Activated CD8-positive, alpha-beta memory T cell treated with anti-CD3 and anti-CD28 coated beads for 1 hour (primary cell): ENCODE results near the gene SND1.

ENCODE experiments used
- DNase-seq, 2 donors: peaks; one replicate each; pipeline ENCODE4 v3.0.0-alpha.2; 2020; ENCODE audit warnings: low read depth in 1 of 2; ENCODE audit errors: extremely low read depth in 1 of 2

Gene SND1

DNA sequence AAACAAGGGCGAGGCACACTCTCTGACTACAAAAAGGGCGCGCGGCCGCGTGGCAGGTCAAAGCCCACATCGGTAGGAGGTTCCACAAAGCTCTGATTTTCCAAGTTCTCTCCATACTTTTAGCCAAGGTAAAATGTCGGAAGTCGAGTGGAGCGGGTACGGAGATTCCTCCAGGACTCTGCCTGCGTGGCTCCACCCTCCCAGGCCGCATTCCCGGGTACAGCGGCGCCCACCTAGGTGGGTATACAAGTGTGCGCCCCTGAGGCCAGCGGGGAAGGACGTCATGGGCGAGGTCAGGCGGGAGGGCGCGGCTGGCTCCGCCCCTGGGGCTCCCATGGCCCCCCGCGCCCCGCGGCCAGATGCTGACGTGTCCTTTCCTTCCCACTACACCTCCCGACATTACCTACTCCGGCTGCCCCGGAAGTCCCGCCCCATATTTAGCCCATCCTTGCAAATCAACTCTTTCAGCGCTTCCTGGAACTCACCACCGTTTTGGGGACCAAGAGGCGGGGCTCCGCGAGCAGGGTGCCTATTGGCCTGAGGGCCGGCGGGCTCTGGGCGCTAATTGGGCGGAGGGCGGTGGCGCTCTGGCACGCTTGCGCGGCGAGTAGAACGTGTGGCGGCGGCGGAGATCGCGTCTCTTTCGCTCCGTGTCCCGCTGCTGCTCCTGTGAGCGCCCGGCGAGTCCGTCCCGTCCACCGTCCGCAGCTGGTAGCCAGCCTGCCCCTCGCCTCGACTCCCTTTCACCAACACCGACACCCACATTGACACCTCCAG lies at the start of gene SND1:
TSS of gene SND1 (plus strand) at position 639 of the 777 bp plus-strand sequence. CDS start 180 bp downstream, outside the sequence.
- peak; percentile 96 for DNase-seq

DNA sequence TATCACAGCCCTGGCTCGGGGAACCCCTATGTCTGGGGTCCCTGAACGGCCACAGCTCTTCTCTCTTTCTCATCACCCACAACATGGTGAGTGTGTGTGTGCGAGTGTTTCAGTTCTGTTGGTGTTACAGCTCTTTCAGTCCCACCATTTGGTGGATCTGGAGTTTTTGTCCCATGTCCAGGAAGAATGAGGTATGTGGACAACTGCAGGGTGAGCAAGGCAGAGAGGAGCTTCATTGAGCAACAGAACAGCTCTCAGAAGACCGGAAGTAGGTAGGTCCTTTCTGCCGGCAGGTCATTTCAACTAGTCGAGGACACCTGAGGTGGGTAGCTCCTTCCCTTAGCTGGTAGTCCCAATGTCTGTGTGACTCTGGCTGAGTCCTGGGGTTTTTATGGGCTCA lies 43.5 kb upstream of the SND1 start:
- DNase-seq, result no peak

DNA sequence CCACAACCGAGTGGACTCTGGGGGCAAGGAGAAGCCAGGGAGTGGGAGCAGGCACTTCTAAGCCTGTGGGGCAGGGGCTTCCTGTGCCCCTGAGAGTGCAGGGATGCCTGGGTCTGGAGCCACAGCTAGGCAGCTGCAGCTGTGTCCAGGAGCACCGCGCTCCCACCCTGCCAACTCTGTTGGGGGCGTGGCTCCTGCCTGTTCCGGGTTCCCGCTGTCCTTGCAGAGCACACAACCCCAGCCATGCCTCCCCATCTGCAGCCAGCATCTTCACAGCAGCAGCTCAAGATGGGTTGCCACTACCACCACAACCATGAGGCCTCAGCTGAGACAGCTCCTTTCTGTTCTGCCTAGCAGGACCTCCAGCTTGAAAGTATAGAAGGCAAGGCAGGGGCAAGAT lies 42.7 kb upstream of the SND1 start:
- DNase-seq, result no peak

DNA sequence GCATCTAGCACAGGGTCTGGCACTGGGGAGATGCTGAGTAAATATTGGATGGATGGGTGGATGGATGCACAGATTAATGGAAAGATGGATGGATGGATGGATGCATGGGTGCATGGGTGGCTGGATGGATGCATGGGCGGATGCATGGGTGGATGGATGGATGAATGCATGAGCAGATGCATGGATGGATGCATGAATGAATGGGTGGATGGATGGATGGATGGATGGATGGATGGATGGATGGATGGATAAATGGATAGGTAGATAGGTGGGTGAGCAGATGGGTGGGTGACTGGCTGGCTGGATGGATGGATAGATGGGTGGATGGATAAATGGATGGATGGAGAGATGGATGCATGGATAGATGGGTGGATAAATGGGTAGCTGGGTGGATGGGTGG lies 39.7 kb upstream of the SND1 start:
- no peak for DNase-seq

DNA sequence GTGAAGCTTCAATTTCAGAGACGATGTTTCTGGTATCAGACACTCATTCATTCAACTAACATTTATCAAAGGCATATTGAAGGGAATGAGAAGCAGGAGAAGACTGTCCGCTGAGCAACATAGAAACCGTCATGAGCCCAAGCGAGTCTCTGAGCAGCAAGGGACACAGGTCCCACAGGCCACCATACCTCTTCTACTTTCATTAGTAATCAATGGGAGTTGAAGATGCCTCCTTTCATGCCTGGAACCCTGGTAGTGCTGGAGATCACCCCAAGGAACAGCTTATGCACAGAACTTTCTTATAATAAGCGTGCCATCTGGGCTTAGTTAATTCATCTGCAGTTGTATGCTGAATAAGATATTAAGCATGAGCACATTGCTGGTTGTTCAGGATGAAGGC lies 35.3 kb upstream of the SND1 start:
- no peak for DNase-seq

DNA sequence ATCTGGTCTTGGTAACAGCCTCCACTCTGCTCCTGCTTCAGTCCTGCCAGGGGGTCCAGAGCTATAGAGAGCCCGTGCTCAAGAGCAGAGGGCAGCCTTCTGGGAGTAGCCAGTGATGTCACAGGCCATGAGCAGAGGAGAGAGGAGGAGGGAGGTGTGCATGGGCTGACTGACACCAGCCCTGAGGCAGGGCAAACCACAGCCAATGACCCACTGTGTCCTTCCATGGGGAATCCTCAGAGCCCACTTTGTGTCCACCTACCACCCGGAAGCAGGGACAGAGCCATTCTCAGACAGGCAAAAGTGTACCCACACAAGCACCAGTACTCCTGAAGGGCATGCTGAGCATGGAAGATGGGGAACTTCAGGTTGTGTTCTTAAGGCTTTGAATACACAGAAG lies 34.0 kb upstream of the SND1 start, which contains the start of gene PAX4:
TSS of gene PAX4 (minus strand) at position 101 of the 400 bp plus-strand sequence. CDS start 2,214 bp downstream, outside the sequence.
- no peak for DNase-seq

DNA sequence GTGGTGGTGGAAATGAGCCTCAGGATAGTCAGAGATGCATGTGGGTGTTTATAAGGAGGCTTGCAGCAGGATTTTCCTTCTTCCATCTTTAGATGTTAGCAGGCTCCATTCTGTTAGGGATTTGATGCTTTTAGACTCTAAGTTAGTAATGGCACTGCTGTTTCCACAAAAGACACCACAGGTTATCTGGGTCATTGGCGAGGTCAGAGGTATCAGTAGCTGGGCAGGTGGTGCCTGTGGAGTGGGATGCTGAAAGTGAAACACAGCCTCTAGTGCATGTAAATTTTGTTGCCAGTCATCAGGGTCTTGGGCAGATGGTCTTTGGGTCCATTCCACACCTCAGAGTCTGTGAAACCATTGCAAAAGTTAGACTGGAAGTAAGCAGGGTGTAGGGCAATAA lies 33.2 kb upstream of the SND1 start:
- no peak for DNase-seq

DNA sequence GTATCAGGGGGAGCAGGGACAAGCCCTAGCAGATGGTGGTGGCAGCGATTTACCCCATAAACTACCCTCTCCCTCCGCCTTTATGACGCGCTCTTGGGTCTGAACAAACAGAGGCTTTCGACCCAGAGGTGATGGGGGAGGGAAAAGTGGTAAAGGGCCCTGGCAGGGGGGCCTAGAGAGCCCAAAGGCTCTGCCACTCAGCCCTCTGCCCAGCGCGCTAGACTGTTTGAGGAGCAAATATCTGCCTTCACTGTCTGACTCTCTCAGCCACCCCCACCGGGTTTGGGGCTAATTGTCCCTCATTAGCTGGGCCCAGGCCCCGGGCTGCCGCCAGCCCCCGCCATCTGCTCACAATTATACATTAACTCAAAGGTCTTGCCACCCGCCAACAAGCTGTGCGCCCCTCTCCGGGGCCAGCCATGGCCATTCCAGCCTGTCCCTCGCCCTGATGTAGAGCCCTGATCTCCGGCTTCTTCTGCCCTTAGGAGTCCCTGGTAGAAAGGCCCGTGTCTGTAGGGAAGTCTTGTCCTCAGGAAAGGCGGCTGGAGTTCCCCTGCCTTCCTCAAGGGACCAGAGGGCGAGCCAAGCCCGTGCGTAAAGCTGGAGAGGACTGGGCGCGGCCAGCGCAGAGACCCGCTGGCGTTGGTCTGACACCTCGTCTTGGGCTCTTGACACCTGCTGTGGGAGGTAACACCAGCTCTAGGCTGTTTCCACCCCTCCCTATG lies 32.2 kb upstream of the SND1 start:
- no peak for DNase-seq

DNA sequence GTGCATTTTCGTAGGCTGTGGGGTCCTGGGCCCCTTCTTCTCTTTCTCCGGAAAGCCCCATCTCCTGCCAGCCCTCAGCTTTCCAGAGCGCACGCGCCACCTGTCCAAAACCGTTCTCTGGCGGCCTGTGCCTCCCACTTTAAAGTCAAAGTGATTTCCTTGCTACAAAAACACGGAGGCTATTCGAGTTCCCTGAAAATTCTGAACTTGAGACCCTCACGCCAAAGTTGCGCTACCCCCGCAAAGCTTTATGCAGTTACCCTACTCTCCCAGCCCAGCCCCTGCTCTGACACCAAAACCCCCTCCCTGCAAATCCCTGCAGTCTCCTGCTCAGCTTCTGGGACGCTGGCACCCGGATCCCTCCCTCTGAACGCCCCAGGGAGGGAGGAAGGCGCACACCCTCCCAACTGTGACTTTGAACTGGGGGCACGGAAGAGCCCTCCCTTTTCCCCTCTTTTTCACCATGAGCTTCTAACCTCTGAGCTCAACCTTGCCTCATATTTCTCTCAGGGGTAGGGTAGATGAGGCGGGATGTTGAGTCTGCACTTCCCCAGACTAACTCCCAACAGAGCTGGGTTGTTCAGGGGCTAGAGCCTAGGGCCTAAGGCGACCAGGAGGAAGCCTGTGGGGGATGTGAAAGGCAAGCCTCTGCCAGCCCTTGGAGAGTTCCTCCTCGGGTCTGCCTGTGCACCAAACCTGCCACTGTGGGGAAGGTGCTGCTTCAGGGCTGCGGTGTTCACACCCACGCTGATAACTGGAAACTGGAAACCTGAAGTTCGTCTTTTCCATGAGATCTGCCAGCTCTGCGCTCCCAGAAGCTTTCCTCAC lies 31.4 kb upstream of the SND1 start:
- DNase-seq, result no peak

DNA sequence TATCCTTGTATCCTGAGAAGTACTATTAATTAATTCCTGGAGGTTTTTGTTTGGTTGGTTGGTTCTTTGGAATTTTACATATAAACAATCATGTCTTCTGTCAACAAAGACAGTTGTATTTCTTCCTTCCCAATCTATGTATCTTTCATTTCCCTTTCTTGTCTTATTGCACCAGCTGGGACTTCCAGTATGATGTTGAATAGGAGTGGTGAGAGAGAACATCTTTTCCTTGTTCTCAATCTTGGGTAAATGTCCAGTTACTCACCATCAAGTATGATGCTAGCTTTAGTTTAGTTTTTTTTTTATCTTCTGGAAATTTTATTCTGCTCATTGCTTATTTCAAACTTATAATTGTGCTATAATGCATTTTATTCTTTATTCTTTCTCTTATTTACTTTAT lies 26.7 kb upstream of the SND1 start:
- no peak for DNase-seq

DNA sequence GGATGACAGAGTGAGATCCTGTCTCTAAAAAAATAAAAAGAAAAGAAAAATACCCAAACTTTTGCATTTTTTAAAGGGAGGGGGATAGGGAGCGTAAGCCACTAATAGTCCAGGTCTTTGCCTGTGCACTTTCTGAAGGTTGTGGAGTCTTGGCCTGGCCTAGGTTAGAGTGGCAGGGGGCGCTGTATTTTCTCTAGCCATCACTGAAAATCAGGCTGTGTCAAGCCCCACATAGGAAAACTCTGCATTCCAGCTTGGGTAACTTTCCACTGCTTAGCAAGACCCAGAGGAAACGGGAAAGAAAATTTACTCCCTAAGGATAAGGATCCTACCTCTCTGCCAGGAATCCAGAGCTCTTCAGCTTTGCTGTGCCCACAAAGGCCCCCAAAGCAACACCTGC lies 23.5 kb upstream of the SND1 start:
- no peak for DNase-seq

DNA sequence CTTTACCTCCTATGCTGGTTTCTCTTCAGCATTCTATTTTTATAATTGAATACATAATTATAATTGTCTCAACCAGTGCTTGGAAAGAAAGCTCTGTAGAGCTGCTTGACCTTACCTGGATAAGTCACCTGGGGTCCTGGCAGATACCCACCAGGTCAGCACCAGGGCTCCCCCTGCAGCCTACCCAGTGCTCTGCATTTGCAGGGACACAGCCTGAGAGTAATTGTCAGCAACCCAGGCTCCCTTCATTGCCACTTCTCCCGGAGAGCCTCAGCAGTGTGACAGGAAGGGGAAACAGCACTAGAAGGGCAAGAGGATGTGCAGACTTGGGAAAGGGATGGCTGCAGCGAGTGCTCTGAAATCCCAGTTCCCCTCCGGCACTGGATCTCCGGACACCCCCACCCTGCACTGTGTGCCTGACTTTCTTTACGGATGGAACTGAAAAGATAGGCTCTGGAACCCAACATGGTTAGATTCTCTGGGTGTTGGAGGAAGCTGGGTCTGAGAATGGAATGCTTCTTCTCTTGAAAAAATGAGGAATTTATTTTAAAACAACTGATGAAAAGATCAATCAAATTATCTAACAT lies 22.6 kb upstream of the SND1 start:
- no peak for DNase-seq

DNA sequence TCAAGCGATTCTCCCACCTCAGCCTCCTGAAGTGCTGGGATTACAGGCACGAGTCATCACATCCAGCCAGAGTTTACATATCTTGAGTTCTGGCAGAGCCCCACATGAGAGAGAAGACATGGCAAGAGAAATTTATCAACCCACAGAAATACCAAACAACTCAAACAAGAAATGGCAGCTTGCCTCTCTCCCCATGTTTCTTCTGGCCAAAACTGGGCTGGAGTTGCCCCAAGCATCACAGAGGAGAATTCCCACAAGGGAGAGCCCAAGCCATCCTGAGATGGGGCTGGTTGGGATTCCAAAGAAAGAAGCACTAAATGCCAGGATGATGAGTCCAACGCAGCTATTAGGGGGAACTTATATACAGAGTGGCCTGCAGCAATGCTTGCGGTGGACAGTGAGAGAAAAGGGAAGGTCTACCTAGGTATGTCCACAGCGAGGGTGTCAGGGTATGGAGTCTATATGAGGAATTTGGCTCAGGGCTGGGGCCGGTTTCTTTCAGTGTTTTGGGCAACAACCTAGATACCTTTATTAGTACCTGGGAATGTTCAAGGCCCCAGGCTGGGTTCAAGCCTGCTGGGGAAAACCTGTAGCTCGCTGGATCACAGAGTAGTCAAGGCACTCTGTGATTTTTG lies 19.6 kb upstream of the SND1 start:
- DNase-seq, result no peak

DNA sequence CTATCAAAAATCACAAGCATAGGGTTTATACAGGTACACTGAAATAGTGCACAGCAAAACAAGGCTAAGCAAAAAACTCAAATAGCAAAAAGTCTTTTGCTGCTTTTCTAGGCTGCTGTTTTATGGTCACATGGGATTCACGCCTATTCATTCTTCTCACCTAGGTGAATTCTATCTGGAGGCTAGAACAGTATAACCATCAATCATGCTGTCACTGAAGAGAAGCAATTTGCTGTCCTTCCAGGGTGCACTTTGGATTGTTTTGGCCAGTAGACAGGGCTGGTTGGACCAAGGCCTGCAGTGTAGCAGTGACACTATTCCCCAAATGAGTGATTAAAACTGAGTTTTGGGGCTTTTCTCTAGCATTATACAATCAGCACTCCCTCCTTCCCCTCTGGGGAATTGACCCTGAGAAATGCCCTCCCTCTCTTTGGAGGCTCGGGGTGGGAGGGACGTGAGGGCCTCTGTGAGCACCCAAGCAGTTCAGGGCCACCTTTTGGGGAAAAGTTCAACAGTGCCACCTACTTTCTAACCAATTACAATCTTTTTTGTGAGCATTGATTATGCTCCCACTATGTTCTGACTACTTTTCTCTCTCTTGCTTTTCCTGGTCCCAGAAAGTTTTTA lies 16.2 kb upstream of the SND1 start:
- DNase-seq, result no peak

DNA sequence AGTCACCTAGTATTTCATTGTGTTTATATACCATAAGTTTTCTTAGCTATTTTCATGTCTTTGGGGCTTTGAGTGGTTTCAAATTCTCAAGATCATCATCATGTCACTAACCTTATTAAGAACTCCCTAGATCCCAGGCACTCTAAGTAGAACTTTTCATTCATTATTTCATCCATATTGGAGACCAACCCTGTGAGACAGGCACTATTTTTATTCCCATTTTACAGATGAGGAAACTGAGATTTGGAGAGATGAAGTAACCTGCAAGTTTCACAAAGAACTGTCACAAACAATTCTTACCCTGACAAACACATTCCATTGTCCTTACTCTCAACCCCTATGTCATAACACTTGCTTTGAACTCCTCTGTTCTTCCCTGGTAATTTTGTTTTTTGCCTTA lies 13.8 kb upstream of the SND1 start:
- DNase-seq, result no peak

DNA sequence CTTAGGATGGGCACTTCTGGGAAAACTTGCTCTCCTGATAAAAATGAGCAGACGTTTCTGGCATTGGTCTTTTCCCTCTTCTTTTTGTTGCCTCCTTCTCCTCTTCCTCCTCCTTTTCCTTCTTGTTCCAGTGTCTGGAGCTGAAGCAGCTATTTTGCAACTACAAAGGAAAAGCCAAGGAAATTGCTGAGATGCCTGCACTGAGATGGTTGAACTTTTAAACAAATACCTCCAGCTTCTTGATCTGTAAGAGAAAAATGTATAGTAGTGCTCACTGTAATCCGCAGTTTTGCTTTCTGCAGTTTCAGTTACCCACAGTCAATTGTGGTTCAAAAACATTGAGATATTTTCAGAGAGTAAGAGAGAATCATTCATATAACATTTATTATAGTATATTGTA lies 7.5 kb upstream of the SND1 start:
- DNase-seq, result no peak

DNA sequence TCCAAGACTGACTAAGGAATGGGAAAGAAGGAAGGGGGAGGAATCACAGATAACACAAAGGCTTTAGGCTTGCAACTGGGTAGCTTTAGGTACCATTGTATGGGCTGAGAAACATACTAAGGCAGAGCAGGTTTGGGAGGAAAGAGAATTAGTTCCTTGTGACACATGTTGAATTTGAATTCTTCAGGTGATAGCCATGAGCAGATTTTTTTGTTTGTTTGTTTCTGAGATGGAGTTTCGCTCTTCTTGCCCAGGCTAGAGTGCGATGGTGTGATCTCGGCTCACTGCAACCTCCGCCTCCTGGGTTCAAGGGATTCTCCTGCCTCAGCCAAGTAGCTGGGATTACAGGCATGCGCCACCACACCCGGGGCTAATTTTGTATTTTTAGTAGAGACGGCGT lies 4.4 kb upstream of the SND1 start:
- DNase-seq, result no peak

DNA sequence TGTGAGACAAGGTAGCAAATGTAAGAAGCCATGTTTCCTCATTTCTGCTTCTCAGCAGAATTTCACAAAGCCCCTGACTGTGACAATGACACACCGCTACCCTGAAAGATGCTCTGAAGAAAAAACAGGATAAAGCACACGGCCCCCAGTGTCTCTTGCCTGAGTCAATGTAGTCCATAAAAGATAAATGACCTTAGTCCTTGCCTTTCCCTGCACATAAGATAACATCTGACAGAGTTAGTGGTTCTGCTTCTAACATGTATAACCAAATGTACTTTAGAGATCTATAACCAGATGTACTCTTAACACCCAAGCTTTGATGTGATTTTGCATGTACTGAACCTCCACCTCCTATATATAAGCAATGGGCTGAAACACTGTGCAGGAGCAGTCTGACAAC lies 3.0 kb upstream of the SND1 start:
- no peak for DNase-seq

DNA sequence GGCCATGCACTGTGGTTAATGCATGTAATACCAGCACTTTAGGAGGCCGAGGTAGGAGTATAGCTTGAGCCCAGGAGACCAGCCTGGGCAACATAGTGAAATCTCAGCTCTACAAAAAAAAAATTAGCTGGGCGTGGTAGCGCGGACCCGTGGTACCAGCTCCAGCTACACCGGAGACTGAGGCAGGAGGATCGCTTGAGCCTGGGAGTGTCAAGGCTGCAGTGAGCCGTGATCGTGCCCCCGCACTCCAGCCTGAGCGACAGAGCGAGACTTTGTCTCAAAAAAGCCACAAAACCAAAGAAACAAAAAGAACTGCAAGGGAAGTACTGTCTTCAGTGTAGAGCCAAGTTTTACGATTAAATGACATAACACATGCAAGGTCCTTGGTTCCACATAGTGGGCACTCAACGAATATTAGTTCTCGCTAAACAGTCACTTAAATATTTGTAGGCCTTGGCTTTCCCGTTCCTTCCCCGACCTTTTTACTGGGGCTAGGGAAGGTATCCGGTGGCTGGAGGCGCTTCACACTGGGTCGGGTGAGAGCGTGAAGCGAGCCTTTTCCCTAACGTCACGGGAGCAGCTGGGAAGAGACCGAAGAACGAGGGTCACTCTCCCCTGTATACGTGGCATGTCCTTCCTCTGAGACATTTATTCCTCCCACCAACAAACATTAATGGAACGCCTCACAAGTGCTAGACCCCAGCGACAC lies 993 bp upstream of the SND1 start:
- DNase-seq, result no peak
